Activated T-helper 1 cell treated with anti-CD3 and anti-CD28 coated beads, Interleukin-2, amount 50 U/mL, for 16 hours (primary cell): ENCODE data around the gene NR6A1.

Experiments
- DNase-seq, 2 donors: peaks; one replicate each; pipeline ENCODE4 v3.0.0-alpha.2; 2020; ENCODE audit warnings: low read depth in 1 of 2, low spot score in 1 of 2

NR6A1 gene

GRCh38 chr9:124730772-124731171, 40.3 kb downstream of the NR6A1 start:
- no peak for DNase-seq

GRCh38 chr9:124726886-124727285, 44.2 kb downstream of the NR6A1 start:
- DNase-seq: no peak

DNA sequence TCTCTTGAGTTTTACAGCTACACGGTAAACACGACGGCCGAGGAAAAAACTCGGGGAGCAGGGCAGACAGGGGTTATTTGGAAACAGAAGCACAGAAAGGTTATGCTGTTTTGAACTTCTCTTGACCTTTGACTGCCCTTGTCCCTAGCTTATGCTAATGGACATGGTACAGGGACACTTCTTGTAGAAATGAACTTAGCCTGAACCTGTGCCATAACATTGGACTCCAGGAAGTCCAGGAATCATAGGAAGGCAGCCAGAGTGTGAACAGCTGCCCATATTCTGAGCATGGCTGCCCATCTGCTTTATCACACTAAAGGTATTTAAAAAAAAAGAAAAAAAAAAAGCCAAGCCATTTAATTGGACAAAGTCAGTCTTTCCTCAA, 46.1 kb downstream of the NR6A1 start:
- DNase-seq: no peak

DNA sequence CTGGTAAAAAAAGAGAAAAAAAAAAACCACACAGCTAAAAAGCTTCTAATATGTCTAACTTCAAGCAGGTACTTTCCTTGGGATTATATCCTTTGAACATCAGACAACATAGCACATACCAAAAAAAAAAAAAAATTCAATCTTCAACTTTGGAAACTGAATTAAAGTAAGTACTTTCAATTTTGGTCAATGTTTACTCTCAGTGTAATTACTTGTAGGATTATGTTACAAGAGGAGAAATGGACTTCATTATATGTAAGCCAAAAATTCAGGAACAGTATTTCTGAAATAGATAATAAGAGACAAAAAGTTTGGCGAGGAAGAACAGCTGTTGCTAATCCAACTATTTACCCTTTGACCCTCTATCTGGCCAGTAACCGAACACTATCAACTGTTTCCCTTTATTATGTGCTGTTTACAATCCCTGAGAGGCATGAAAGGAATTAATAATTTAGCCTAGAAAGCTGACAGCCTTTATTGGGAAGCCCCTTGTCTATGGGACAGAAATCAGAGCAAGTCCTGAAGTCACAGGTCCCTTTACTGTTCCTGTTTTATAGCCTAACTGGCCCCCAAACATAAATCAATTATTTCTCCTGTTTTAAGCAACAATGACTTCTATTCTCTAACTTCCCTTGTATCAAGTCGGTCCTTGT, 46.6 kb downstream of the NR6A1 start:
- DNase-seq: no peak

- no peak for DNase-seq
Measured at GRCh38 chr9:124723352-124723751, 47.8 kb downstream of the NR6A1 start.

GRCh38 chr9:124721109-124721906, 49.8 kb downstream of the NR6A1 start:
- no peak for DNase-seq

- DNase-seq: no peak
Measured at GRCh38 chr9:124720429-124721108, 50.5 kb downstream of the NR6A1 start.

DNA sequence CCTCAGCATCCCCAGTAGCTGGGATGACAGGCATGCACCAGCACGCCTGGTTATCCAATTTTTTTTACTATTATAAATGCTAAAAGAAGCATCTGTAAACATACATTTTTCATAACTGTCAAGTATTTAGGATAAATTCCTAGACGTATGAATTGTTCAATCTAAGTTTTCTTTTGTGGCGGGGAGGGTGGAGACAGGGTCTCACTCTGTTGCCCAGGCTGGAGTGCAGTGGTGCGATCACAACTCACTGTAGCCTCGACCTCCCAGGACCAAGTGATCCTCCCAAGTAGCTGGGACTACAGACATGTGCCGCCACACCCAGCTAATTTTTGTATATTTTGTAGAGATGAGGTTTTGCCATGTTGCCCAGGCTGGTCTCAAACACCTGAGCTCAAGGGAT, 52.2 kb downstream of the NR6A1 start:
- DNase-seq: no peak

- DNase-seq: no peak
Measured at GRCh38 chr9:124717597-124717996, 53.5 kb downstream of the NR6A1 start.

GRCh38 chr9:124716808-124717207, 54.3 kb downstream of the NR6A1 start:
- DNase-seq: no peak

DNA sequence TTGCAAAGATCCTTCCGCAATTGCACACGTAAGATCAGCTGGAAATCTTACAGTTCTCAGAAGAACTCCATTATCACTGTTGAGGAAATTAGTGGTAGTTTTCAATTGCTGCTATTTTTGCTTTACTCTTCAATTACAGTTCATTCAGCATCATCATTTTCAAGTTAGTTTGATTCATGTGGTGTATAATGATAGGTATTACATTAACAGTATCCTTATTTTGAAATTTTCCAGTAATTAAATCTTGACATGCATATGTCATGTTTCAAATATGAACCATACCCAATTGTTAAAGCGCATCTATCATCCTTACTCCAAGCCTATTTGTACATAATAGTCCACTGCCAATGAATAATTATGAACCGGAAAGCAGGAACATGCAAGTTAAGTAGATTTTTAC, 60.3 kb downstream of the NR6A1 start:
- DNase-seq: no peak

- no peak for DNase-seq
Measured at GRCh38 chr9:124709292-124709690, 61.8 kb downstream of the NR6A1 start.

- no peak for DNase-seq
Measured at GRCh38 chr9:124708633-124709291, 62.3 kb downstream of the NR6A1 start.

GRCh38 chr9:124708074-124708473, 63.0 kb downstream of the NR6A1 start:
- no peak for DNase-seq

- DNase-seq: no peak
Measured at GRCh38 chr9:124707666-124708065, 63.4 kb downstream of the NR6A1 start.

GRCh38 chr9:124706685-124707084, 64.4 kb downstream of the NR6A1 start:
- DNase-seq: no peak

DNA sequence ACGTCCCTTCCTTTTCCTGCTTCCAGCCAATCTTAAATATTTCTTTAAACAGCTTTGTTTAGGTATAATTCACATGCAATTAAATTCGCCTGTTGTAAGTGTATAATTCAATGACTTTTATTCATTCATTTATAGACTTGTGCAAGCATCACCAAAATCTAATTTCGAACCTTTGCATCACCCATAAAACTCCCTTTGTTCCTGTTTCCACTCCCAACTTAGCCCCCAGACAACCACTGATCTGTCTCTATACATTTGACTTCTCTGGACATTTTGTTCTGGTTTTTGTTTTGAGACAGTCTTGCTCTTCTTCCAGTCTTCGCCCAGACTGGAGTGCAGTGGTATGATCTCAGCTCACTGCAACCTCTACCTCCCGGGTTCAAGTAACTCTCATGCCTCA, 71.5 kb downstream of the NR6A1 start:
- no peak for DNase-seq

- DNase-seq: no peak
Measured at GRCh38 chr9:124698265-124698664, 72.8 kb downstream of the NR6A1 start.

DNA sequence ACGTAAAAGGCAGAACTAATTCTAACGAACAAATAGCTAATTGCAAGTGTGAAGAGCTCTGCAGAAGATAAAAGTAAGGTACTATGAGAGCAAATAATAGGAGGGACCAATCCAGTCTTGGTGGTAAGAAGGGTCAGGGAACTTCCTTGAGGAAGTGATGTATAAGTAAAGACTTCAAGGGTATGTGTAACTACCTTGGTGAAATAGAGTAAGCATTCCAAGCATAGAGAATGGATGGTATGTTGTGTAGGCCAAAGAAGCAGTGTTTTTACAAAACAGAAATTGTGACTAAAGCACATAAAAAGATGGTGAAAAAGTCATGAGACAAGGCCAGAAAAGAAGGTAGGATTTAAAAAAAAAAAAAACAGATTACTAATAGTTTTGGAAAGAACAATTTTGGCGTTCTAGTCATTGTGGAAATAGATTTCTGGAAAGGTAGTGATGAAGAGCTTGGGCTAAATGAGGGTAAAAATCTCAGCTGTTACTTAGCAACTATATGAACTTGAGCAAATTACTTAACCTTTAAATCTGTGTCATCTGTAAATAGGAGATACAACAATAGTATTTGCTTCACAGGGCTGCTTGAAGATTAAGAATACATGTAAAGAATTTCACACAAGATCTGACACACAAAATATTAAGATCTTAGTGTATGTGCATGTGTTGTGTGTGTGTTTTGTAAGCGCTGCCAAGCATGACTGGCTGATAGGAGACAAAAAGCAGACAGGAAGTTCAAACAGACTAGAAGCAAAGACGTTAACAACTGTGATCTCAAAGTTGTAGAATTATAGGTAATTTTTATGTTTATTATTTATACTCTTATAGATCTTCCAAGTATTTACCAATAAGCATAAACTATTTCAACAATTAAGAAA, 73.5 kb downstream of the NR6A1 start:
- no peak for DNase-seq

DNA sequence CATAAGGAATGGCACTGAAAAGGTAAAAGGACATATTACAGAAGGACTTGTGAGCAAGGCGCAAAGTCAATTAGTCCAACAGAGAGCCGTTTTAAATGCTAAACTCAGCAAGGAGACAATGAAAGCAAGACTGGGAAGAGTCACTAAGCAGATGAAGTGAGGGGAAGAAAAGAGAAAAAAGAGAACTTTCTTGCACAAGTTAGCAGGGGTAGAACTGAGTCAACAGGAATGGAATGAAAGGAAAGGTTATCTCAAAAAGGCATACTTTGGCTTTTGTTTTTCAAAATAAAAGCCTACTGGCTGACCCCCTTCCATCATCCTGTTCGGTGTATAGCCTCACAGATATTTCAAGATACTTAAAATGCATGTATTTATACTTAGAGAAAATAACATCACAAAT, 75.0 kb downstream of the NR6A1 start:
- no peak for DNase-seq
